HG02798 (cell line): Measurements from ENCODE around the gene IKZF1.

Source experiments
- ATAC-seq: cut with Tn5 transposase; IDR thresholded peaks from one replicate; pipeline ENCODE4 v1.9.1; 2021; ENCODE audit warnings: mild to moderate bottlenecking; ENCODE audit not compliant: unreplicated experiment, poor library complexity

IKZF1 gene

DNA sequence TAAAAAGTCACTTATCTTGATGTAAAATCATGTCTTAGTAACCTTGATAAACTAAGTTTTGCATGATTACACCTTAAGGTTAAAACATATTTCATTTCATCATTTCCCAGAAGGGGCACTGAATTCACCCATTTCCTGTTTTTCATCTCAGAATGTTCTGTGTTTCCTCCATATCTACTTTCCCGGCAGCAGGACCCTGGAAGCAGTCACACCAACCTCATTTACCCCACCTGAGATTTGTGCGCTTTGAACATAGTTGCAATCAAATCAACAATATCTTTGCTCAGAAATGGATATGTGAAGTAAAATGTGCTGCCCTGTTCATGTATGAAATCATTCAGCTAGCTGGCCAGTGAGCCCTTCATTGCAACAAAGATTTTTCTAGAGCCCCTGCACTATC is 46.8 kb downstream of the IKZF1 start:
- no peak for ATAC-seq

DNA sequence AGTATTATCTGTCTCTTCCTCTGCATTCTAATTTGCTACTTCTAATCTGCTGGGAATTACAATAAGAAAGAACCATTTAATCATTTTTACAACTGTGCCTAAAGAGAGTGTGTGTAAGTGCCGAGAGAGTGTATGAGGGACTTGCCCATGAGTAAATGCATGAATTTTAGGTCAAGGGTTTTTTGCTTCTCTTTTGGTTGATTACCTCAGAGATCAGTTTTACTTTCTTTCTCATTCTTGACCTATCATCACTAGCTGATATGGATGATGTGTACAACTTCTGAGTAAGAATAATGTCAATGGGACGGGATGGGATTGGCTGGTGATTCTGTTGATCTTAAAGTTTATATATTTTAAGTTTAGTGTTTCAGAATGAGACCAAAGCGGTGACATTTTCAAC is 47.8 kb downstream of the IKZF1 start:
- peak; percentile 83 for ATAC-seq

DNA sequence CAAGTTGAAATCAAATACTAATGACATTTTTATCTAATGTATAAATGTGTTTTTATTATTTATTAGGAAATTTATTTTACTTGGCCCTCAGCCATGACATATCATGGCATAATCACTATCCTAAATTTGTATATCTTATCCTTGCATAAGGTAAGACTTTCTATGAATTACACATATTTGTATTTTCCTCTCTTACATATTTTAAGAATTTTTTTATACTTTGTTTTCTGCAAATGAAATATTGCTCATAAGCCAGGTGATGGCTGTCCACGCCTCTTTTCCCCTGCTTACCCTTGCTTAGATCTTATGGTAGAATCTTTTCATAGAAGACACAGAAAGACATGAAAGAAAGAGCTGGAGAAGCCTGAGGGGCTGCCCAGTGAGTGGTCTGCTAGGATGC is 48.2 kb downstream of the IKZF1 start:
- no peak for ATAC-seq

DNA sequence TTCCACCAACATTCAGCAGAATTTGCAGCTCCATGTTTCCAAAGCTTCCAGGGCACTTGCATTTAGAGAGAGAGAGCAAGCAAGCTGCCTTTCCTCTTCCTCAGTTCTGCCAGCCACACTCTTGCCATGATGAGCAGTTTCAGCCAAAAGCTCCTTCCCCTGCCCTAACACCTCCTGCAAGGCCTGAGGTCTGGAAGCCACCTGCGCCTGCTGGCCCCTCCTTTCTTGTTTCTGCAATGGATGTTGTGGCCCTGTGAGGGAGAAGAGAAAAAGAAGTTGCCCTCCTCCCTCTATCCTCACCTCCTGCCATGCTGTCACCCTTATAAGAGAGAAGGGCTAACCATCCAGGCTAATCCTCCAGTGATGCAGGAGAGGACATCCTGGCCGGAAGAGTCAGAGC is 48.7 kb downstream of the IKZF1 start:
- ATAC-seq: no peak

DNA sequence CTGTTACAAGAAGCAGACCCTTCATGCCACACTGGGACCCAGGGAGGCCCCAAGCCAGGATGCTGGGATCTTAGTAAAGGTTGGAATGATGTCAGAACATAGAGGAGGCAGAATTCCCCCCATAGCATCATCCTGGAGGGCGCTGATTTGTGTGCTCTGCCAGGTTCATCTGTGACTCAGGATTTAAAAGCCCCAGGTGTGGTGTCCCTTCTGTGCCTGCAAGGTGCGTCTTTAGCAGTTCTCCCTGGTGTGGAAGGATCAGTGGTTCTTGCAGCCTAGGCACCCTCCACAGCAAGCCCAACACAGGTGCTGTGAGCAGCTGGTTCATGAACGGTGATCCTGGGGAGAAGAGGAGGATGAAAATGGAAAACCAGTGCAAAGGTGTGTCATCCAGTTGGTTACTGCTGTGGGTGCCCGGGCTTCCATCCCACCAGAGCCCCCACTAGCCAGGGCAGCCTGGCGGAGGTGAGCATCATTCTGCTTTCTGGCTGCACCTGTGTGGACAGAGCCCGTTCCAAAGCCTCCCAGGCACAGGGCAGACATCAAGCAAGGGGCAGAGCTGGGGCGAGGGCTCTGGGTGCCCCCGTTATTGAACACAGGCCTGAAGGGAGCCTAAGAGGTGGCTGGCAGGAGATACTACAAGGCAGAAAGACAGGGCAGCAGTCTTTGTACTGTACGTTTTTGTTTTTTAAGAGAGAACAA is 49.5 kb downstream of the IKZF1 start:
- ATAC-seq: no peak

DNA sequence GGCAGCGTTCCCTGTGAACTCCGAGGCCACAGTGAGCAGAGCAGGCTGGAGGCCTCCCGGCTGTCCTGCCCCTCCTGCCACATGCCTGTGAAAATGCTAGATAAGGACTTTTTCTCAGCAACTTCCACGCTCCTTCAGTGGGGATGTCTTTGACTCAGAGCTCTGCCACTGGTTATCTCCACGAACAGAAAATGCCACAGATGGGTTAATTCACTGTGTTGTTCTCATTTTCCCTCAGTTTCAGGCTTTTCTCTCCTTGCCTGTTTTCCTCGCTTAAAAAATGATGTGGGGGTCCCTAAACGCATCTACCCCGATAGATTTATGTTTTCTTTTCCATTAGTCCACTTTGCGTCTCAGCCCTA is 51.3 kb downstream of the IKZF1 start:
- no peak for ATAC-seq

DNA sequence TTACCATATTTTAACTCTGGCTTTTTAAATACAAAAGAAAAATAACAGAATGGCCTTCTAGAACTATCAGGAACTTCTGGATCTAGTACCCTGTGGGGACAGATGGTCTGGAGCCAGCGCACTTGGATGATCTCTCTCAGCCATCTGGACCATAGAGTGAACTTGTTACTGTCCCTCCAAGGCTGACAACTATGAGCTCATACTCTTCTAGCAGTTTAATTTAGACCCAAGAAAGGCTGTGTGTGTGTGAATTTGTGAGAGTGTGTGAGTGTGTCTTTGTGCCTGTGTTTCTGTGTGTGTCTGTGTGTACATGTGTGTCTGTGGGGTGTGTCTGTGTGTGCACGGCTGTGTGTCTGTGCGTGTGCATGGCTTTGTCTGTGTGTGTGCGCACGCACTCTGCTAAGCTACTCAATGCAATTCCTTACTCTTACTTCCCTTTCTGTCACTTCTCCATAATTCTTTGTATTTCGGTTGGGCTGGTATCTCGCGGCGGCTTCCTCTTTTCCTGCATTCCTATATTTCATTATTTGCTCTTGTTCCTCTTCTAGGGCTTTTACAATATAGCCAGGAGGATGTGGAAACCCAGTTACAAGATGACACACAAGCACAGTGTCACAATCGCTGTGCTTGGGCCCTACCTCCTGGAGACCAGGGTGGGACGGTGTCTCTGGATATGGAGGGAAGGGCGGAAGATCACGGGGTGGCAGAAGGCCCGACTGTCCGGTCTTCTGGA is 51.9 kb downstream of the IKZF1 start:
- no peak for ATAC-seq

DNA sequence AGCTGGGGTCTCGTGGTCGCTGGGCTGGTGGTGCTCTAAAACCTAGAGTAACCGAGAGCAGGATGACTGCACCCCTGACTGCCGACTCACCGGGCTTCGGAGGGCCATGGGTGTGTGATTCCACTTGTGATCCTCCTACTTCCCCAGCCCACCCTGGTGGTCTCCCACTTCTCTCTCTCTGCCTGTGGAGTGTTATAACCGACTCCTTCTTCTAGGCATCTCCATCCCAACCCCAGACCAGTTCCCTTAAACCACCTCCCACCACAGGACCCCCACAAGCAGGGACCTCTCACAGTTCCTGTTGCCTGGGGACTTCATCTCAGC is 52.4 kb downstream of the IKZF1 start:
- no peak for ATAC-seq

DNA sequence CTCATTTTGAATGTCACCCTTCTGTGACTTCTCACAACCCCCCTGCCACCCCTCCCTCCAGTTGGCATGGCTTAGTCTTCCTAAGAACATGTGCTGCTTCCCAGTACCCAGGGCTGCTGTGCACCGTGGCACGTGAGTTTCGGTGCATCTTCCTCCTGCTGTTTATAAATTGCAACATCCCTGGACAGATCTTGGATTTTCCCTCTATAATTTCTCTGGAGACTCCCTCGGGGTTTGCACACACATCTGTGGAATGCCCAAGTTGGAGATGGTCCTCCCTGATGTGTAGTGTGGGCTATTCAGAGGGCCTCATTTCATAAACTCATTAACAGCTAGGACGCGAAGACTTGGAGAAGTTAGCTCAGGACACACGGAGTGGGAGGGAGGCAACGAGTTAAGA is 52.9 kb downstream of the IKZF1 start:
- no peak for ATAC-seq

DNA sequence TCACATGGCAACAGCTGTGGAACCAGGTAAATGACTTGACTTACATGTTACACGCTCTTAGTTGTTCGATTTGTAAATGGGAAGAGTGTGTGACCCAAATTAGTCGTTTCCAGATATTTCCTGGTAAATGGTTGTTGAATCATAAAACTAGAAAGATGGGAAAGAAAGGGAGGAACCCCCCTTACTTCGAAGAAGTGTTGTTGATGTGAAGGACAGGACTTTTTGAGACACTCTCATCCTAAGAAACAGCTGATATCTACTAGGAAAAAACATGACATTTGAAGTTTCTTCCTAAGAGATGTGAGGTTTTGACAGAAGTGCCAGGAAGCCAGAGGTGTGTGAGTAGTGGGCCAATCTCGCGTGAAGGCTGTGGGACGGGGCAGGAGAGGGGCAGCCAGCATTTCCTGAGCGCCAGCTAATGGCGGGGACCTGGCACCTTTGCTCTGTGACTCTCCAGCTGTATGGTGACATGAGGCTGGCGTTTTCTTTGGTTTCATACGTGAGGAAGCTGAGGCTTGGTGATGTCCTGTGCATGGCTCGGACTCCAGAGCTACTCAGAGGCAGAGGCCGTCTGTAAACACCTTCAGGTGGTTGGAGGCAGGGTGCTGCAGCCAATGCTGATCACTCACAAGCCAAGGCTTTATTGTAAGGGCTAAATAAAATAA is 53.7 kb downstream of the IKZF1 start:
- ATAC-seq: no peak

DNA sequence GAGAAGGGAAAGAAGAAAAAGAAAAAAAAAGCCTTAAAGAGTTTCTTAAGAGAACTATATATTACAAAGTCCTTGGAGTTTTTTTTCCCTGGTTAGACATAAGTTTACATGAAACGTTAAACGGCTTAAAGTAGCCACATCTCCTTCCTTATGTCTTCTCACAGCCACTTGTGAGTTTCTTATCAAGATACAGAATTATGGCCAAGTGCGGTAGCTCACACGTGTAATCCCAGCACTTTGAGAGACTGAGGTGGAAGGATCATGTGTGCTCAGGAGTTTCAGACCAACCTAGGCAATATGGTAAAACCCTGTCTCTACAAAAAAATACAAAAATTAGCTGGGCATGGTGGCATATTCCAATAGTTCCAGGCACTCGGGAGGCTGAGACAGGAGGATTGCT is 54.3 kb downstream of the IKZF1 start:
- ATAC-seq: no peak

DNA sequence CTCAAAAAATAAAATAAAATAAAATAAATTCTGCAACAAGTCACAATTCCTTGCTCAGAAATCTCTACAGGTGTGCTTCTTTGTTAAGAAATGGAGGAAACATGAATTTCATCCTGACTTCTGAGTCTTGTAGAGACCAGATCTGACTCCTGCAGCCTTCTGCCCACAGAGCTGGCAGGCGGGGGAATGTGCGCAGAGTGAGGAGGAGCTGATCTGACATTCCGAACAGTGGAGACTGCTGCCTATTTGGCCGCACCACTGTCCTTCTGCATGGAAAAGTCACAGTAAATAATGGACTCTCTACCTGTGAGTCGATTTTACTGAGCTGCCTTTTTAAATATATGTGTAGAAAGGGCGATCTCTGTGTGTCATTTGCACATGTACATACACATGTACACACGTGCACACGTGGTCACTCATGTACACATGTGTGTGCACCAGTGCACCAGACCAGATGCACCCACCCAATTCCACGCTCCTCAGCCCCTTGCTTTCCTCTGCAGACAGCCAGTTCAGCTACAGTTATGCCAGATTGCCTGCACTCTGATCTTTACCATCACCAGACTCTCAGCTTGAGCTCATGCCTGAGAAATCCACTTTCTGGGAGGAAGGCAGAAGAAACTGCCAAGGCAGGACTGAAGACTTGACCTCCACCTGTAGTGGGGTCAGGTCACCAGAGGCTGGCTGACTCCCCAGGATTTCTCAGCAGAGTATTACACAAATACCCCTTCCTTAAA is 54.9 kb downstream of the IKZF1 start:
- no peak for ATAC-seq

DNA sequence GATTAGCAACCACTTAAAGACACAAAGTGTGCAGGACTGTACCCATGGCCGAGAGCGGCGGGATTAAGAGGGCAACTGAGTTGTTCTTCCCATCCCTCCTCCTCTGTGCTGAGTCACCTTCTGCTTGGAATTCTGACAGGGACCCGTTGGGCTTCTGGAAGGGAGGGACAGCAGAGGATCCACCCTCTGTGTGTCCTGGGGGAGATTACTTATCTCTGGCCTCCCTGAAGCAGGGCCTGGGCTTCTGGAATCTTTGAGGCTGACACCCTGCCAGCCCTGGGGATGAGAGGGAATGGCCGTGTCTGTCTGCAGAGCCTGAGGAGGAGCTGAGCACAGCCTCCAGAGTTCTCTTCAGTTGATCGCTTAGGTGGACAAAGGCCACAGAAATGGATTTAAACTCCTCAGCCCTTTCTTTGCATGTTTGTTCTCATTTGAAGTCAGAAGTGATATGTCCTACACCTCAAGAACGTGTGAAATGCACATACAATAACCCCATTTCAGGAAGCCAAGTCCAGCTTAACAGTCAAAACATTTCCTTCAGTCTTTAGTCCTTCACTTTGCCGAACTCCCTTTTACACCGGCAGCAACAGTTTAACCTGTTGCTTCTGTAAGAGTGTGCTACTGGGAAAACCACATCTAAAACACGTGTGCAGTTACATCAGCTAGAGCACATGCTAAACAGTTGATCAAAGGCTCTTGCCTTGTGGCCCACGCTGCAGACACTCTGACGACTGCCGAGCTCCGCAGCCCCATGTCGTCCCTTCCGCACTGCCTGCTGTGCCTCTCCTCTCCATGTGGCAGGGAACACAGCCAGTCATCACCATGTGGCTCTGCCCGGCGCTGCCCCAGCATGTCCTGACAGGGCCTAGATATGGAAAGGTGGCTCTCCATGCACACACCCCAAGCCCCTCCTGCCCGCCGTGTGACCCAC is 55.7 kb downstream of the IKZF1 start:
- ATAC-seq: no peak

DNA sequence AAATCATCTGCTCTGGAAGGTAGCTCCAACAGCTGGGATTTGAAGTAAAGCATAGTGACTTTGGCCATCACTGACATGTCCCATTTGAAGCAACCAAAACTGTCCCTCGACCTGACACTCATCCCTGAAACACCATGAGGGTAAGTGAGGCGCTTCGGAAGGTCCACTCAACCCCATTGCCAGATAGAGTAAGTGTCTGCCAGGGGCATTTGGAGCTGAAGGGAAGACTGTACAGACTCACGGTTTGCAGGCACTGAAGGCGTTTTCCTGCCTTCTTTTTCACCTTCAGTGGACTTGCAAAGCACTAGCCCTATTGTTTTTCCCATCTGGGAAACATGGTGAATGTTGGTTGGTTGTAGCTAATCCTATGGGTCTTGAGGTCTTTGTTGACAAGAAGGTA is 57.6 kb downstream of the IKZF1 start:
- no peak for ATAC-seq

DNA sequence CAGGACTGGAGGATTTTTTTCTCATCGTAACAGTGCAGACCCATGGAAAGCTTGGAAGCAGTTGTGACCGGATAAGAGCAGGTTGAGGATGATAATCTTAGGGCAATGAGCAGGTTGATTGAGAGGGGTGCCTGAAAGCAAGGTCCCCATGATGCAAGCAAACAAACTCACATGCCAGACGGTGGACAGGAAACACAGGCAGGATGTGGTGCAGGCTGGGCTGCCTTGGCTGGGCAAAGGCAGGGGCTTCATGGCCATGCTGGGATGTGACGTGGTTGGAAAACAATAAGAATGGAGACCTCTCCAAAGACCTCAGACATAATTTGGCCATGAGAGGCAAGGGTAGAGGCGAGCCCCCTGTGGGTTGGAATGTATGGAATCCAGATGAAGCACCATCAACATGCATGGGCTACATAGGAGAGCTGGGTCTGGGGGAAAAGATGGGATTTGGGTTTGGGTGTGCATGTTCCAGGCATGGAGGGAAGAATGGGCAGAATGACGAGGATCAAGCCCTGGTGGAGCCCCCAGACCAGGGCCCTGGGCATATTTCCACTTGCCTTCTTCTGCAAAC is 58.3 kb downstream of the IKZF1 start:
- ATAC-seq: no peak

DNA sequence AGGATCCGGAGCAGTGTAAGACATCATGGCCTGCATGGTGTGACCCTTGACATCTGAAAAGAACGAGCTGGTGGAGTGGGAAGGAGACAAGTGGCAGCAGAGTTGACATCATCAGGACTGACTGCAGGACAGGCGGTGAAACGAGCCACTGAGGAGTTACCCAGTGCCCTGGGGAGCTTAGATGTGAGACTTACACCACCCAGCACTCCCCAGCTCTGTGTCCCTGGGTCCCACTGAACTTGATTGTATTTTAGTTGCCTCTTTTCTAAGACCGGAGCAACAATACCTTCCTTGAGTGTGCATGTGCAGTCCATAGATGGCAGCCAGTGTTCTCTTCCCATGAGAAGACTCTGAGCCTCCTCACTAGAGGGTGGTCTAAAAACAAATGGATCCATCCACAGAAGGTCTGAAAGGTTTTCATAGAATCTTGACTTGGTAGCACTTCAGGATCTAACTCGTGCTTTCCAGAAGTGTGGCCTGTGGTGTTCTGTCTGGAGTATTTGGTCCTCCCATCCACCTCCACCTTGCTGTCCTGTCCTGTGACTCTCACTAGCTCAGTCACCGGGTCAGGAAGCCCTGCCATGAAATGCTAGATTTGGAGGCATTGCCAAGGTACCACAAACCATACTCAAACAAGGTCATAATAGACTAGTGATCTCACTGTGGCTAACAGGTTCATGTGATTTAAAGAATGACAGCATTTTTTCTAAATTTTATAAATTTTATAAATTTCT is 59.0 kb downstream of the IKZF1 start:
- no peak for ATAC-seq

DNA sequence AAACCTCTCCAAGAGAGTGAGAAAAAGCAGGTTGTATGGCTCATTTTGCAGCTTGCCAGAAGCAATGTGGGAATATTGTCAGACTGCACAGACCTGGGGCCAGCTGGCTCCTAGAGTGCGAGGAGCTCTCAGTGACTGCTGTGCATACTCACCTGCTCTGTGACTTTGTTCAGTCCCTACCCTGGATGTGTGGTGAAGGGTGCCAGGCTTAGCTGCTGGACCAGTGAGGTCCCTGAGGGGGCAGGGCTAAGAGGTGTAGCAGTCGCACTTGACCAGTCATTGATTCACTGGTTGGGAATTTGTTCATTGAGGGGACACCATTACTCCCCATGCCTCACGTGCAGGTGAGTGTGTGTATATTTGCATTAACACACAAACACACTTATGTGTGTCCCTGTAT is 60.1 kb downstream of the IKZF1 start:
- ATAC-seq: no peak

DNA sequence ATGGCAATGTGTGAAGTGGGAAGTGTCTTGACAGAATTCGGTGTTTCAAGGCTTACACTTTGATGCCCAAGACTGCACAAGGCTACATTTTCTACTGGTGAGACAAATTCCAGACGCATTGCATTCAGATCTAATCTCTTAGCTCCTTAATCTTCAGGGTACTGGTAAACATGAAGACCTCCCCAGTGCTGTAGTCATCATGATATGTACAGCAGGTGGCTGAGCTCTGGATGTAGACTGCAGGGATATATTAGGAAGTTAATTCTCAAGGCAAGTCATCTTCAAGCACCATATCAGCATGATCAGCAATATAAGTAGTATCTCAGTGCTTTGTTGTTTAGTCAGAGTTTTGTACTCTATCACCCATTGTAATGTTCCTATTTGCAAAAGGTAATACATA is 61.8 kb downstream of the IKZF1 start:
- no peak for ATAC-seq

DNA sequence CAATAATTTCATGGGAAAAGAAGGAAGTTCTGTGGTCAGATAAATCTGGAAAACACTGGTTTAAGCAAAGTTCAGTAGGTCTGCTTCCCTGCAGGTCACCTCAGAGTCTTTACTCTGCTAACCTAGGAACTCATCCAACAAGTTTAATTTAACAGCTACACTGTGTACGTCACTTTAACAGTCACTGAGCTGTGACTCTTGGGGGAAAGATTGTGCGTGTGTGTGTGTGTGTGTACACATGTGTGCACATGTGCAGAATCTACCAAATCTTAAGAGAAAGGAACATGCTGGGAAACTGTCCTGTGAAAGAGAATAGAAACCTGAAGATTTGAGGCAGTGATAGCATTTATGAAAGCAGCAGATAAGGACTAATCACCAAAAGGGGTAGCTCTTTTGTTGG is 62.6 kb downstream of the IKZF1 start:
- ATAC-seq: no peak
